ENCODE measurements around the gene MCL1. TPM values are rescaled to one million over a fixed set of nuclear protein-coding genes. Genes with fewer than 3 reads are reported as not detected.

MCL1 gene
- total and polyA plus RNA-seq, 2 of the 13 experiments (the other 11 are each of a cell fraction or from before 2014, with no cell fraction given) = 69.5 to 125 TPM

DNA sequence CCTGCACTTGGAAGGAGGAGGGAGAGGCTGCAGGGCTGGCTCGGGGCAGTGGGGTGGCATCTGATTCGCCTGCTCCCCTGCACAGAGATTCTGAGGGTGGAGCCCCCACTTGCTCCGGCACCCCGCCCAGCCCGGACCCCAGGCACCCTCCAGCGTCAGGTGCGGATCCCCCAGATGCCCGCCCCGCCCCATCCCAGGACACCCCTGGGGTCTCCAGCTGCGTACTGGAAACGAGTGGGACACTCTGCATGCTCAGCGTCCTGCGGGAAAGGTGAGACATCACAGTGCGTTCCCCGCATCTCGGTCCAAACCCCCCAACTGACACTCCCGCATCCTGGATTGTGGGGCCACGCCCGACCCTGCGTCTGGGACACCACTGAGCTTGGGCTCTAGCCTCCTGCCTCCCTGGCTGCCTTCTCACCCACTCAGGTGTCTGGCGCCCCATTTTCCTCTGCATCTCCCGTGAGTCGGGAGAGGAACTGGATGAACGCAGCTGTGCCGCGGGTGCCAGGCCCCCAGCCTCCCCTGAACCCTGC, 22.3 kb downstream of the MCL1 start (continued):
- TF ChIP-seq NFYC (CRISPR knock-in tag; IDR thresholded peaks at IDR 0.05) = no peak
- no peak for TF ChIP-seq ATAD3A (CRISPR knock-in tag; IDR thresholded peaks at IDR 0.05)

DNA sequence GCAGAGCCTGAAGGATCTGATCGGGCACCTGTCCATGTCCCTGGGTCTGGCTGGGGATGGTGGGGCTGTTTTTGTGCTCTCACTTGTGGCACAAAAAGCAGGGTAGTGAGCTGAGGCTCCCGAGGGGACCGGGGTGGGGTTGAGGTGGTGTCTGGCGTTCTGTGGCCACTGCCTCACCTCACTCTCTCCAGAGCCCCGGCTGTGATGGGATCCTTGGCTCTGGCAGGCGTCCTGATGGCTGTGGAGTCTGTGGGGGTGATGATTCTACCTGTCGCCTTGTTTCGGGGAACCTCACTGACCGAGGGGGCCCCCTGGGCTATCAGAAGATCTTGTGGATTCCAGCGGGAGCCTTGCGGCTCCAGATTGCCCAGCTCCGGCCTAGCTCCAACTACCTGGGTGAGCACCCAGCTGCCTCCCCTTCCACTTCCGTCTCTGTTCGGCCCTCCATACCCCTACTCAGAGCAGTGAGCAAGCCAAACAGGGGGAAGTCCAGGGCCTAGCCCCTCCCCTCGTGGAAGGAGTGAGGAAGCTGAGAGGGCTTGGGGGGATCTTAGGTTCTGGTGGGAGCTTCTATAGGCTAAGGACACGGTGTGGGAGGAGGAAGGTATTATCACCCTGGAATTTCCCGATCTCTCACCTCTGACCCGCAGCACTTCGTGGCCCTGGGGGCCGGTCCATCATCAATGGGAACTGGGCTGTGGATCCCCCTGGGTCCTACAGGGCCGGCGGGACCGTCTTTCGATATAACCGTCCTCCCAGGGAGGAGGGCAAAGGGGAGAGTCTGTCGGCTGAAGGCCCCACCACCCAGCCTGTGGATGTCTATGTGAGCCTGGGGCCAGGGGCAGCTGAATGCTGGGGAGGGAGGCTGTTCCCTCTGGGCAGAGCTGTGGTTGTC, 23.2 kb downstream of the MCL1 start:
- ChIA-PET CTCF (ENCODE audit: low intra/inter-chr PET ratio, low total read pairs) (no interaction called here), POLR2A (no interaction called here)
- ATAC-seq (no peak), FAIRE-seq (no peak), DNase-seq (ENCODE audit: low spot score) (no peak)
- Histone ChIP-seq H2AFZ (ENCODE audit: low read length) (no peak overlapping the region), H3K4me1 (ENCODE audit: insufficient read depth, low read length) (peaks cover 56% of the 10 kb centered on the region), H3K79me2 (ENCODE audit: insufficient read depth, low read length) (no peaks in the 10 kb centered on the region), H3K9me3 (ENCODE audit: low read length) (no peaks in the 10 kb centered on the region), H3K4me3 (replicated peaks in 1 of 3; ENCODE audit: insufficient read depth in 1 of 3, low read depth in 2 of 3, low read length in 3 of 3) (no peak overlapping the region), H3K36me3 (replicated peaks in 1 of 2; ENCODE audit: control insufficient read depth in 1 of 2, insufficient read depth in 2 of 2, low read length in 2 of 2) (peaks cover 0 to 5% of the 10 kb centered on the region in 2 experiments; a peak in 2 of 5 replicates), H3K4me2 (ENCODE audit: low read depth, low read length) (no peak overlapping the region), H3K9ac (ENCODE audit: insufficient read depth, low read depth, low read length) (no peak overlapping the region), H4K20me1 (ENCODE audit: insufficient read depth, low read length) (no peaks in the 10 kb centered on the region), H3K27me3 (ENCODE audit: control insufficient read depth in 1 of 2, insufficient read depth in 2 of 2, low read length in 2 of 2) (no peaks in the 10 kb centered on the region), H3K27ac (ENCODE audit: extremely low read length, insufficient read depth, low read length) (no peak overlapping the region)
- no TSS peak for BruUV-seq (replicated peaks)
- intact Hi-C loops (cut with micrococcal nuclease; ENCODE audit: unreplicated experiment) (loop anchor here (10.0 kb wide), 1 partner anchor 301 kb away; the partner anchor contains the start of gene CA14), in situ Hi-C loops (cut with HindIII; ENCODE audit: extremely low pct_ligation_motif_present, low pct_unique_long_range_greater_than_20kb) (no loop called here)
- 85% methylated on average over 14 of the region's 26 CpGs for WGBS (ENCODE audit: low lambda C conversion rate)
- TF ChIP-seq KDM5B (CRISPR knock-in tag; IDR thresholded peaks at IDR 0.05; ENCODE audit: borderline replicate concordance) (no peak), MYNN (CRISPR knock-in tag; IDR thresholded peaks at IDR 0.05; ENCODE audit: low read depth) (no peak), ZNF20 (CRISPR knock-in tag; IDR thresholded peaks at IDR 0.05) (no peak), ZNF747 (CRISPR knock-in tag; IDR thresholded peaks at IDR 0.05; ENCODE audit: borderline replicate concordance) (no peak), ZNF781 (CRISPR knock-in tag; IDR thresholded peaks at IDR 0.05; ENCODE audit: borderline replicate concordance, not compliant biosample characterization) (no peak), CCAR2 (optimal IDR thresholded peaks at IDR 0.05; ENCODE audit: low read depth, low read length) (no peak)
- TF ChIP-seq, protein P1, sequence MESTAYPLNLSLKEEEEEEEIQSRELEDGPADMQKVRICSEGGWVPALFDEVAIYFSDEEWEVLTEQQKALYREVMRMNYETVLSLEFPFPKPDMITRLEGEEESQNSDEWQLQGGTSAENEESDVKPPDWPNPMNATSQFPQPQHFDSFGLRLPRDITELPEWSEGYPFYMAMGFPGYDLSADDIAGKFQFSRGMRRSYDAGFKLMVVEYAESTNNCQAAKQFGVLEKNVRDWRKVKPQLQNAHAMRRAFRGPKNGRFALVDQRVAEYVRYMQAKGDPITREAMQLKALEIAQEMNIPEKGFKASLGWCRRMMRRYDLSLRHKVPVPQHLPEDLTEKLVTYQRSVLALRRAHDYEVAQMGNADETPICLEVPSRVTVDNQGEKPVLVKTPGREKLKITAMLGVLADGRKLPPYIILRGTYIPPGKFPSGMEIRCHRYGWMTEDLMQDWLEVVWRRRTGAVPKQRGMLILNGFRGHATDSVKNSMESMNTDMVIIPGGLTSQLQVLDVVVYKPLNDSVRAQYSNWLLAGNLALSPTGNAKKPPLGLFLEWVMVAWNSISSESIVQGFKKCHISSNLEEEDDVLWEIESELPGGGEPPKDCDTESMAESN (CRISPR knock-in tag; conservative IDR thresholded peaks at IDR 0.05) = no peak
- TF ChIP-seq, protein P2, sequence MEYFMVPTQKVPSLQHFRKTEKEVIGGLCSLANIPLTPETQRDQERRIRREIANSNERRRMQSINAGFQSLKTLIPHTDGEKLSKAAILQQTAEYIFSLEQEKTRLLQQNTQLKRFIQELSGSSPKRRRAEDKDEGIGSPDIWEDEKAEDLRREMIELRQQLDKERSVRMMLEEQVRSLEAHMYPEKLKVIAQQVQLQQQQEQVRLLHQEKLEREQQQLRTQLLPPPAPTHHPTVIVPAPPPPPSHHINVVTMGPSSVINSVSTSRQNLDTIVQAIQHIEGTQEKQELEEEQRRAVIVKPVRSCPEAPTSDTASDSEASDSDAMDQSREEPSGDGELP (IDR thresholded peaks at IDR 0.05; ENCODE audit: borderline replicate concordance, low read depth) = no peak
